Measurements from ENCODE around the gene ARHGAP23.
"Not testable (repeated sequence)": the region's sequence is repeated elsewhere in the genome, so short reads cannot be mapped to it uniquely, and the experiment has no call there.

Gene ARHGAP23

GRCh38 chr17:38461683-38462082 is 33.4 kb downstream of the ARHGAP23 start:
- DNase-seq (ENCODE audit: low read depth): no peak

- DNase-seq (ENCODE audit: low read depth): no peak
Observed at GRCh38 chr17:38463451-38463858, 35.2 kb downstream of the ARHGAP23 start.

- DNase-seq (ENCODE audit: low read depth): no peak
Observed at GRCh38 chr17:38464251-38464722, 36.0 kb downstream of the ARHGAP23 start.

GRCh38 chr17:38464723-38465390 is 36.6 kb downstream of the ARHGAP23 start:
- peak; percentile 94 for DNase-seq (ENCODE audit: low read depth)

- DNase-seq (ENCODE audit: low read depth): peak; percentile 79
Observed at GRCh38 chr17:38465391-38466345, 37.4 kb downstream of the ARHGAP23 start.

GRCh38 chr17:38466346-38467315 is 38.4 kb downstream of the ARHGAP23 start:
- no peak for DNase-seq (ENCODE audit: low read depth)

GRCh38 chr17:38467491-38467890 is 39.2 kb downstream of the ARHGAP23 start:
- no peak for DNase-seq (ENCODE audit: low read depth)

- peak; percentile 92 for DNase-seq (ENCODE audit: low read depth)
Observed at GRCh38 chr17:38469875-38470274, 41.6 kb downstream of the ARHGAP23 start.

GRCh38 chr17:38471253-38471652 is 43.0 kb downstream of the ARHGAP23 start:
- DNase-seq (ENCODE audit: low read depth): peak; percentile 75

GRCh38 chr17:38474666-38475065 is 46.4 kb downstream of the ARHGAP23 start:
- peak; percentile 39 for DNase-seq (ENCODE audit: low read depth)

GRCh38 chr17:38476549-38476948 is 48.3 kb downstream of the ARHGAP23 start:
- DNase-seq (ENCODE audit: low read depth): no peak

- DNase-seq (ENCODE audit: low read depth): not testable (repeated sequence)
Observed at GRCh38 chr17:38477417-38477816, 49.2 kb downstream of the ARHGAP23 start.

GRCh38 chr17:38477951-38478350 is 49.7 kb downstream of the ARHGAP23 start:
- not testable (repeated sequence) for DNase-seq (ENCODE audit: low read depth)

GRCh38 chr17:38478667-38479066 is 50.4 kb downstream of the ARHGAP23 start:
- DNase-seq (ENCODE audit: low read depth): not testable (repeated sequence)

- not testable (repeated sequence) for DNase-seq (ENCODE audit: low read depth)
Observed at GRCh38 chr17:38482039-38482699, 53.9 kb downstream of the ARHGAP23 start.

- not testable (repeated sequence) for DNase-seq (ENCODE audit: low read depth)
Observed at GRCh38 chr17:38482700-38483043, 54.4 kb downstream of the ARHGAP23 start.

- DNase-seq (ENCODE audit: low read depth): peak; percentile 78
Observed at GRCh38 chr17:38484242-38485145, 56.2 kb downstream of the ARHGAP23 start.

- no peak for DNase-seq (ENCODE audit: low read depth)
Observed at GRCh38 chr17:38485146-38485468, 56.8 kb downstream of the ARHGAP23 start.

- not testable (repeated sequence) for DNase-seq (ENCODE audit: low read depth)
Observed at GRCh38 chr17:38485681-38486298, 57.5 kb downstream of the ARHGAP23 start.

GRCh38 chr17:38489774-38490173 is 61.5 kb downstream of the ARHGAP23 start:
- not testable (repeated sequence) for DNase-seq (ENCODE audit: low read depth)
